HG03558 (cell line): ENCODE results near the gene VSIR.

Experiments used
- ATAC-seq: cut with Tn5 transposase; IDR thresholded peaks from one replicate; pipeline ENCODE4 v1.9.1; 2021; ENCODE audit warnings: moderate number of reproducible peaks; ENCODE audit not compliant: unreplicated experiment; ENCODE audit errors: extremely low read depth

The VSIR gene

DNA sequence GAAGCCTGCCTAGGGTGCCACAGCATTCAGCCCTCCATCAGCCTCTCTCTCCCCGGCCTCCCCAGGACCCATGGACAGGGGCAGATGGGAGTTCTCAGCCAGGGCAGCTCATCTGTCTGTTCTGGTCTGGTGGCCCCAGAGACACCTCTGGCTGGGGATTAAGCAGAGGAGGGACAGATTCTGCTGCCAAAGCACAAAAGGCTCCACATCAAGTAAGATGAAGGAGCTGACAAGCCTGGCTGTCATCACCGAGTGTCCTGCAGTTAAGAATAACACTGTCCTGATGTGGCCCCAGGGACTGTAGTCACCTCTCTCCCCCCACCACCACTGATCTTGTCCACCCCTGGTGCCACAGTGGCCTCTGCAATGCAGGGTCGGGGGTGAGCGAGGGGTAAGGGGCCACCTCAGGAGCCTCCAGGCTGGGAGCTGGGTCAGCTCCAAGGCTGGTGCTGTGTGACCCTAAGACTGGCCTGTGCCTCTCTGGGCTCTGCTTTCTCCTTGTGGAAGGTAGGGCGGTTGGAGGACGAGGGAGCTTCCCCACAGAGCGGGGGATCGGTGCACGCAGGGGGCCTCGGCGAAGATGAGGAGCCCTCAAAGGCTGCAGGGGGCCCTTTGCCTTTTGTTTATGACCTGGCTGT is 72.5 kb downstream of the VSIR start:
- no peak for ATAC-seq

DNA sequence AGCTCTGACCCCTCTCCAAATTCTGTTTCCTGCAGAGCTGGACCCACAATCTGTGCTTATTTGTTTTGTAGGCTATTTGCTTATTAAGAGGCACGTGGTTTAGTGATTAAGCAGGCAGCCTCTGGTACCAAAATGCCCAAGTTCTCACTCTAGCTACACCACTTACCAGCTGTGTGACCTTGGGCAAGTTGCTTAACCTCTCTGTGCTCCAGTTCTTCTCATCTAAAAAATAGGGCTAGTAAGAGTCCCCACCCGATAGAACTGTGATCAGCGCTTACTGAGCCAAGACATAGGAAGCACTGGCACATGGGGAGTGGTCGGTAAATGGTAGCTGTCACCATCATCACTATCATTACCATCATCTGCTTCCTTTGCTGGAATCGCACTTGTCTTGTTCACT is 74.6 kb downstream of the VSIR start:
- ATAC-seq, result no peak

DNA sequence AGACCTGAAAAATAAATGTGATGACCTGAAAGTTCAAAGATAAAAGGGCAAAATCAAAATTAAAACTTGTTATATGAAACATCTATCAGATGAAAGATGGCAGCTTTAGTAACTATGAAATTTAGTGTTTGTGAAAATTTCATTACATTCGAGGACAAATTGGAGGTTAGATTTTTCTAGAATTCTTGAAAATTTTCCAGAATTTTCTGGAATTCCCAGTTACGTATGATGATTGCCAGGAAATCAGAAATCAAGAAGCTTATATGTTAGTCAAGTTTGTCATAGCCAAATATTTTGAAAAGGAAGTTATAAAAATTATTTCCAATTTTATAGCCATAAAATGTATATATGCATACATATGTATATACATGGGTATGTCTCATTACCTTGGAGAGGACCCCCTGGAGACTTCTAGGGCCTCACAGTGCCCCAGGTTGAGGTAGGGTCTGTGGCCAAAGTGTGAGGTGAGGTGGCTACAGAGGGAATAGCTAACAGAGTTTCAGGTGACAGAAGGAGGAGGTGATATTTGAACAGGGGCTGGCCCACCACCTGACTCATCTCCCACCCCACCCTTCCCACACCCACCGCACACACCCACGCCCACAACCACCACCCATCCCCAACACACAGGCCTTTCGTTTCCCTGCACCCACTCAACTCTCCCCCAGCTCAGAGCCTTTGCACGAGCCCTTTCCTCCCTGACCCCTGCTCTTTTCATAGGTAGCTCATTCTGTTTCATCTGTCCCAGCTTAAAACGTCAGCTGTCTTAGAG is 75.2 kb downstream of the VSIR start:
- no peak for ATAC-seq
